HG02678 (cell line): ENCODE measurements around the gene SKAP1.
"Not testable (repeated sequence)": the region's sequence is repeated elsewhere in the genome, so short reads cannot be mapped to it uniquely, and the experiment has no call there.

Source experiments
- ATAC-seq: cut with Tn5 transposase; IDR thresholded peaks from one replicate; pipeline ENCODE4 v1.9.1; 2021; ENCODE audit warnings: mild to moderate bottlenecking, moderate library complexity; ENCODE audit not compliant: unreplicated experiment

The SKAP1 gene

GRCh38 chr17:48293319-48294019 lies 136.5 kb downstream of the SKAP1 start:
- no peak for ATAC-seq

- no peak for ATAC-seq
Measured at GRCh38 chr17:48290378-48290777, 139.6 kb downstream of the SKAP1 start.

- ATAC-seq, result not testable (repeated sequence)
Measured at GRCh38 chr17:48286917-48287316, 143.1 kb downstream of the SKAP1 start.

GRCh38 chr17:48285614-48286013 lies 144.4 kb downstream of the SKAP1 start:
- no peak for ATAC-seq

GRCh38 chr17:48283907-48284306 lies 146.1 kb downstream of the SKAP1 start:
- ATAC-seq, result no peak

GRCh38 chr17:48283411-48283810 lies 146.6 kb downstream of the SKAP1 start:
- no peak for ATAC-seq

GRCh38 chr17:48282303-48282702 lies 147.7 kb downstream of the SKAP1 start:
- ATAC-seq, result no peak

GRCh38 chr17:48278760-48279491 lies 151.1 kb downstream of the SKAP1 start:
- no peak for ATAC-seq

- ATAC-seq, result no peak
Measured at GRCh38 chr17:48276776-48277175, 153.2 kb downstream of the SKAP1 start.

- ATAC-seq, result no peak
Measured at GRCh38 chr17:48270899-48271298, 159.1 kb downstream of the SKAP1 start.

GRCh38 chr17:48269209-48269608 lies 160.8 kb downstream of the SKAP1 start:
- no peak for ATAC-seq

- no peak for ATAC-seq
Measured at GRCh38 chr17:48263731-48264035, 166.3 kb downstream of the SKAP1 start.

GRCh38 chr17:48262982-48263730 lies 166.9 kb downstream of the SKAP1 start:
- ATAC-seq, result no peak

- ATAC-seq, result no peak
Measured at GRCh38 chr17:48261297-48261880, 168.6 kb downstream of the SKAP1 start.

GRCh38 chr17:48259694-48260291 lies 170.2 kb downstream of the SKAP1 start:
- no peak for ATAC-seq

- no peak for ATAC-seq
Measured at GRCh38 chr17:48258331-48258730, 171.7 kb downstream of the SKAP1 start.

- ATAC-seq, result no peak
Measured at GRCh38 chr17:48255759-48256158, 174.3 kb downstream of the SKAP1 start.

GRCh38 chr17:48254896-48255295 lies 175.1 kb downstream of the SKAP1 start:
- ATAC-seq, result no peak

GRCh38 chr17:48253975-48254374 lies 176.0 kb downstream of the SKAP1 start:
- ATAC-seq, result no peak

- no peak for ATAC-seq
Measured at GRCh38 chr17:48251950-48252349, 178.1 kb downstream of the SKAP1 start.

- no peak for ATAC-seq
Measured at GRCh38 chr17:48250949-48251348, 179.1 kb downstream of the SKAP1 start.
